HEK293 (cell line): ENCODE results near the gene BHLHE41.

Experiments used
- CTCF ChIP-seq: fragments of 450-650 bp; formaldehyde crosslinking; IDR thresholded peaks from 2 replicates; pipeline ENCODE4 v1.5.1; 2016; ENCODE audit warnings: missing biosample characterization, missing genetic modification characterization
- YY1 ChIP-seq: fragments of 450-650 bp; formaldehyde crosslinking; IDR thresholded peaks from 2 replicates; pipeline ENCODE4 v1.5.1; 2018; ENCODE audit warnings: missing biosample characterization, missing genetic modification characterization
- ZNF37A ChIP-seq: fragments of 450-650 bp; IDR thresholded peaks from 2 replicates; pipeline ENCODE4 v1.5.1; 2018; ENCODE audit warnings: missing biosample characterization, missing genetic modification characterization

- no peak for TF ChIP-seq CTCF (tag by site-specific recombination)
- TF ChIP-seq ZNF37A (tag by site-specific recombination) = no peak
- TF ChIP-seq YY1 (tag by site-specific recombination) = no peak
Observed at GRCh38 chr12:26092346-26093105, 32.3 kb downstream of the BHLHE41 start.
